ENCODE measurements around the gene CEP57L1. TPM values are rescaled to one million over a fixed set of nuclear protein-coding genes. Genes with fewer than 3 reads are reported as not detected.
A peak's percentile ranks its signal among the peaks of the same experiment; 100 is the strongest.

CEP57L1 gene
- total and polyA plus RNA-seq, 10 of the 15 experiments (the other 5 are each of a cell fraction or from before 2014, with no cell fraction given): 12.7 to 30.5 (median 21.9) TPM

DNA sequence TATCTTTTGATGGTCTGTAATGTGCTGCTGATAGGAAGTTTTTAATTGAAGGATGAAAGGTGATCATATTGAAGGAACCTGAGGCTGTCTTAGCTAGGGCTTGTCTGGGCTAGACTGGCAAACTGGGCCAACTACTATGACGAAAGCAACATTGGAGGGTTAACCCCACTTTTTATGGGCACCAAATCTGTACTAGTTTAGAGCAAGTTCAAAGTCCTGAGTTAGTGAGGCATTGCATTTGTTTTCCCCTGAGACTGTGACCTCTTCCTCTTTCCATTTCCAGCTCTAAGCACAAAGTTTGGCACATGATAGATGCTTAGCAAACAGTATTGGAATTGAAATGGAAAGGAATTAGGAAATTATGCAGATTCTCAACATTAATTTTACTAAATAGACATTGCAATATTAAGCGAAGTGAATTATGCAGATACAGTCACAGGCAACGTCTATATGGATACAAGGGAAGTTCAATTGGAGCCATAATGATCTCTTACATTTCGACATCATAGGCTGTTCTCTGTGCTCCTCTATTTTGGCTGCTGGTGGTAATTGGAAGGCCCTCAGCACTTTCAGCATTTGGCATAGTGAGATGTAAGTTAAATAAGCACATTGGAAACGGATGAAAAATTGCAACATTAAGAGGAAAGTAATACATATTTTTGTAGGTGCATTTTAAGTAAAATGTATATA lies 22.2 kb downstream of the CEP57L1 start (continued):
- peak; percentile 66 for TF ChIP-seq RUNX3 (IDR thresholded peaks at IDR 0.05; ENCODE audit: low read length)
- TF ChIP-seq DPF2 (IDR thresholded peaks at IDR 0.05): peak; percentile 91
- no peak for TF ChIP-seq FOXK2 (IDR thresholded peaks at IDR 0.05)
- TF ChIP-seq KAT2A (conservative IDR thresholded peaks at IDR 0.05; ENCODE audit: control insufficient read depth, low read depth, low read length): no peak
- TF ChIP-seq, protein P1, sequence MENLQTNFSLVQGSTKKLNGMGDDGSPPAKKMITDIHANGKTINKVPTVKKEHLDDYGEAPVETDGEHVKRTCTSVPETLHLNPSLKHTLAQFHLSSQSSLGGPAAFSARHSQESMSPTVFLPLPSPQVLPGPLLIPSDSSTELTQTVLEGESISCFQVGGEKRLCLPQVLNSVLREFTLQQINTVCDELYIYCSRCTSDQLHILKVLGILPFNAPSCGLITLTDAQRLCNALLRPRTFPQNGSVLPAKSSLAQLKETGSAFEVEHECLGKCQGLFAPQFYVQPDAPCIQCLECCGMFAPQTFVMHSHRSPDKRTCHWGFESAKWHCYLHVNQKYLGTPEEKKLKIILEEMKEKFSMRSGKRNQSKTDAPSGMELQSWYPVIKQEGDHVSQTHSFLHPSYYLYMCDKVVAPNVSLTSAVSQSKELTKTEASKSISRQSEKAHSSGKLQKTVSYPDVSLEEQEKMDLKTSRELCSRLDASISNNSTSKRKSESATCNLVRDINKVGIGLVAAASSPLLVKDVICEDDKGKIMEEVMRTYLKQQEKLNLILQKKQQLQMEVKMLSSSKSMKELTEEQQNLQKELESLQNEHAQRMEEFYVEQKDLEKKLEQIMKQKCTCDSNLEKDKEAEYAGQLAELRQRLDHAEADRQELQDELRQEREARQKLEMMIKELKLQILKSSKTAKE (IDR thresholded peaks at IDR 0.05; ENCODE audit: low read depth, poor library complexity, severe bottlenecking): peak; percentile 61
- TF ChIP-seq IKZF1 (conservative IDR thresholded peaks at IDR 0.05): peak; percentile 86
- peak; percentile 84 to 85 for TF ChIP-seq IKZF2 (IDR thresholded peaks at IDR 0.05)
- TF ChIP-seq NR2F1 (conservative IDR thresholded peaks at IDR 0.05): peak; percentile 56; the same call in 1 of the 2 replicates

DNA sequence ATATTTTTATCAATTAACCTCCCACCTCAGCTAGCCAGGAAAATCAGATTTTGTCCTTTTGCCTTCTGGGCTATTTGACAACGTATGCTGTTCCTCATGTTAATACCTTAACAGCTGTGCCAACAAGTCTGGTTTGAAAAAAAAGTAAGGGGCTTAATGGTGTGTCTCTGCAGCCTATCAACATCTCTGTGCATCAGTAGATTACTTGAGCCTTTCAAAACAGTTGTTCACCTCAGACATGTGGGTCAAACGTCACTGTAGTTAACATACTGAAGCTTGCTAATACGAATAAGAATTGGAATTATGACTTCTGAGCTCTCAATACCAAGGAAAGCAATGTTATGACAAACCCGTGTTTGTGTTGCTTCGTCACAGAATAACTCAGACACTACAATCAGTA lies 23.0 kb downstream of the CEP57L1 start:
- Histone ChIP-seq H4K20me1 (ENCODE audit: control insufficient read depth, insufficient read depth) (no peaks in the 10 kb centered on the region), H3K4me2 (ENCODE audit: control insufficient read depth, insufficient read depth) (no peak overlapping the region), H3K9me3 (replicated peaks; ENCODE audit: control insufficient read depth, insufficient read depth, low read length) (no peaks in the 10 kb centered on the region), H3K36me3 (ENCODE audit: control insufficient read depth in 2 of 2, insufficient read depth in 2 of 2, low read length in 1 of 2) (no peaks in the 10 kb centered on the region), H3K27ac (ENCODE audit: control insufficient read depth, insufficient read depth) (no peak overlapping the region), H3K4me1 (ENCODE audit: control insufficient read depth, insufficient read depth, low read length) (peaks cover 13% of the 10 kb centered on the region), H3K27me3 (replicated peaks in 1 of 2; ENCODE audit: control insufficient read depth in 2 of 2, insufficient read depth in 2 of 2, low read length in 1 of 2) (no peaks in the 10 kb centered on the region), H3K4me3 (no peak overlapping the region), H3K9ac (ENCODE audit: control insufficient read depth, insufficient read depth, low read length) (no peak overlapping the region), H2AFZ (ENCODE audit: control insufficient read depth, low read depth, low read length) (no peak overlapping the region), H3K79me2 (ENCODE audit: control insufficient read depth, insufficient read depth, low read length) (no peaks in the 10 kb centered on the region)
- intact Hi-C loops (cut with micrococcal nuclease; ENCODE audit: unreplicated experiment) (no loop called here), in situ Hi-C loops (cut with MboI) (no loop called here)
- SMC1A ChIA-PET (ENCODE audit: uncharacterized antibody, unreplicated experiment): interaction anchor here (1.1 to 3.8 kb wide), 4 partner anchors 12 to 261 kb away, joined by 4 to 24 read pairs (median 12); partner anchors contain the start of genes CEP57L1 and SESN1
- DNase-seq (ENCODE audit: low read depth, low spot score) (no peak), ATAC-seq (no peak), FAIRE-seq (no peak)
- POLR2A ChIA-PET: interaction anchor here (0.9 to 2.4 kb wide), 4 partner anchors 16 to 24 kb away, joined by 4 to 10 read pairs (median 6); partner anchors contain the start of genes CEP57L1 and SESN1
- TF ChIP-seq PAX8 (IDR thresholded peaks at IDR 0.05): no peak
- TF ChIP-seq NR2C1 (IDR thresholded peaks at IDR 0.05): no peak
- TF ChIP-seq DPF2 (IDR thresholded peaks at IDR 0.05): no peak
- TF ChIP-seq LARP7 (IDR thresholded peaks at IDR 0.05): no peak
- no peak for TF ChIP-seq RB1 (IDR thresholded peaks at IDR 0.05; ENCODE audit: borderline replicate concordance)
- no peak for TF ChIP-seq SMARCA5 (IDR thresholded peaks at IDR 0.05)
- TF ChIP-seq SMAD1 (IDR thresholded peaks at IDR 0.05; ENCODE audit: low read depth, partially characterized antibody): no peak
- TF ChIP-seq RFX5 (IDR thresholded peaks at IDR 0.05; ENCODE audit: low read depth, low read length): no peak
- TF ChIP-seq POLR2AphosphoS5 (IDR thresholded peaks at IDR 0.05; ENCODE audit: low read length): no peak
- BruUV-seq (replicated peaks): no TSS peak
- CTCF ChIA-PET: interaction anchor here (0.6 to 0.9 kb wide), 3 partner anchors 22 to 48 kb away, joined by 3 read pairs; no protein-coding TSS in a partner anchor
- RAD21 ChIA-PET (ENCODE audit: unreplicated experiment): interaction anchor here (1.2 kb wide), 1 partner anchor 264 kb away, joined by 3 read pairs; the partner anchor contains the start of gene CD164
- 84% methylated on average over 5 of the region's 5 CpGs for WGBS (ENCODE audit: insufficient coverage, insufficient replicate concordance, low lambda C conversion rate, missing lambda C conversion rate)
